IMR-90 (cell line): ENCODE measurements around the gene MKNK2.

Source experiments
- CEBPB ChIP-seq: IDR thresholded peaks from 2 replicates; pipeline ENCODE4 v1.6.1; 2012; ENCODE audit warnings: low read depth, low read length, improper control_type of control experiment
- CHD1 ChIP-seq: IDR thresholded peaks from 2 replicates; pipeline ENCODE4 v1.6.1; 2012; ENCODE audit warnings: low read depth, low read length, improper control_type of control experiment
- CTCF ChIP-seq: conservative IDR thresholded peaks from 2 replicates; pipeline ENCODE4 v1.5.1; 2012; ENCODE audit warnings: mild to moderate bottlenecking, low read depth, low read length, improper control_type of control experiment
- ELK1 ChIP-seq: fragments of 150-350 bp; IDR thresholded peaks from 2 replicates; pipeline ENCODE4 v1.6.1; 2016; ENCODE audit warnings: low read depth, mild to moderate bottlenecking, low read length, moderate library complexity, borderline replicate concordance
- FOS ChIP-seq: fragments of 150-350 bp; IDR thresholded peaks from 2 replicates; pipeline ENCODE4 v1.6.1; 2016; ENCODE audit warnings: low read depth, low read length
- MAFK ChIP-seq: IDR thresholded peaks from 2 replicates; pipeline ENCODE4 v1.6.1; 2012; ENCODE audit warnings: low read depth, low read length, improper control_type of control experiment
- MAZ ChIP-seq: IDR thresholded peaks from 2 replicates; pipeline ENCODE4 v1.6.1; 2012; ENCODE audit warnings: low read depth, mild to moderate bottlenecking, low read length, improper control_type of control experiment, moderate library complexity, borderline replicate concordance
- POLR2A ChIP-seq: IDR thresholded peaks from 2 replicates; pipeline ENCODE4 v1.6.1; 2012; ENCODE audit warnings: mild to moderate bottlenecking, low read depth, low read length
- RCOR1 ChIP-seq: IDR thresholded peaks from 2 replicates; pipeline ENCODE4 v1.6.1; 2012; ENCODE audit warnings: mild to moderate bottlenecking, low read length, improper control_type of control experiment; ENCODE audit not compliant: insufficient replicate concordance
- RFX5 ChIP-seq: IDR thresholded peaks from 2 replicates; pipeline ENCODE4 v1.8.0; 2012; ENCODE audit warnings: low read depth, mild to moderate bottlenecking, low read length, moderate library complexity
- SMC3 ChIP-seq: fragments of 150-350 bp; IDR thresholded peaks from 2 replicates; pipeline ENCODE4 v1.6.1; 2016; ENCODE audit warnings: low read depth, mild to moderate bottlenecking, antibody characterized with exemption, low read length, moderate library complexity
- USF2 ChIP-seq: fragments of 150-350 bp; IDR thresholded peaks from 2 replicates; pipeline ENCODE4 v1.6.1; 2017; ENCODE audit warnings: mild to moderate bottlenecking, antibody characterized with exemption, low read length, low read depth

GRCh38 chr19:2080336-2080988, 29.4 kb upstream of the MKNK2 start:
- TF ChIP-seq ELK1 (no peak), CTCF (no peak), POLR2A (no peak), USF2 (no peak), RFX5 (no peak), SMC3 (no peak), CHD1 (no peak), RCOR1 (no peak), MAFK (no peak), FOS (no peak), MAZ (no peak), CEBPB (no peak)
